Hepatocyte (in vitro differentiated cells): ENCODE data around the gene RTN4R.

Source experiments
- EZH2 ChIP-seq: fragments of 200-600 bp; sonication (generic); IDR thresholded peaks from 2 replicates; pipeline ENCODE4 v1.6.1; 2016; ENCODE audit warnings: antibody characterized with exemption, mild to moderate bottlenecking, borderline replicate concordance
- EZH2phosphoT487 ChIP-seq: fragments of 200-600 bp; sonication (generic); IDR thresholded peaks from one replicate; pipeline ENCODE4 v1.6.1; 2018; ENCODE audit warnings: antibody characterized with exemption, mild to moderate bottlenecking, low read depth, moderate library complexity; ENCODE audit not compliant: unreplicated experiment, severe bottlenecking
- TF ChIP-seq, protein P1 (sequence below): fragments of 200-600 bp; sonication (generic); IDR thresholded peaks from 2 replicates; pipeline ENCODE4 v1.5.1; 2016; ENCODE audit warnings: antibody characterized with exemption, mild to moderate bottlenecking; ENCODE audit not compliant: poor library complexity

DNA sequence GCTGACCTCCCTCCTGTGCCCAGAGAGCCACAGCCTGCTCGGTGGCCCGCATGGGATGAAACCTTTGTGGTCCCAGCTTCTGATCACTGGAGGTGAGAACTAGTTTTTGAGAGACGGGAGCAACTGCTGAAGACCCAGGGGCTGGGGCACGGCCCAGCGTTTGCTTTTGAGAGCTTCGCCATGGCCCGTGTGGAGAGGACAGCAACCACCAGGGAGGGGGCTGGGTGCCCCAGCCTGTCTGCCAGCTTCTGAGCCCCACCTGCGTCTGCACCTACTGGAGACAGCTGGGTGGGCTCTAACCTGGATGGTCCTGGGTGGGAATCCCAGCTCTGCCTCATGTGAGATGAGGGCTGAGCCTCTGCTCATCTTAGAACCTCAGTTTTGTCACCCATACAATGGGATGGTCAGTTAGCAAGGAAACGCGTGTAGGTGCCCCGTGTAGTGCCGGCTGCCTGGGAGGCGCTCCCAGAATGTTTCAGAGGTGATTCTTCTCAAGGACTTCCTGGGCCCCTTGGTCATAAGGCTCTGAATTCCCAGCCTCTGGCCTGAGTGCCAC, 66.2 kb downstream of the RTN4R start:
- TF ChIP-seq, protein P1, sequence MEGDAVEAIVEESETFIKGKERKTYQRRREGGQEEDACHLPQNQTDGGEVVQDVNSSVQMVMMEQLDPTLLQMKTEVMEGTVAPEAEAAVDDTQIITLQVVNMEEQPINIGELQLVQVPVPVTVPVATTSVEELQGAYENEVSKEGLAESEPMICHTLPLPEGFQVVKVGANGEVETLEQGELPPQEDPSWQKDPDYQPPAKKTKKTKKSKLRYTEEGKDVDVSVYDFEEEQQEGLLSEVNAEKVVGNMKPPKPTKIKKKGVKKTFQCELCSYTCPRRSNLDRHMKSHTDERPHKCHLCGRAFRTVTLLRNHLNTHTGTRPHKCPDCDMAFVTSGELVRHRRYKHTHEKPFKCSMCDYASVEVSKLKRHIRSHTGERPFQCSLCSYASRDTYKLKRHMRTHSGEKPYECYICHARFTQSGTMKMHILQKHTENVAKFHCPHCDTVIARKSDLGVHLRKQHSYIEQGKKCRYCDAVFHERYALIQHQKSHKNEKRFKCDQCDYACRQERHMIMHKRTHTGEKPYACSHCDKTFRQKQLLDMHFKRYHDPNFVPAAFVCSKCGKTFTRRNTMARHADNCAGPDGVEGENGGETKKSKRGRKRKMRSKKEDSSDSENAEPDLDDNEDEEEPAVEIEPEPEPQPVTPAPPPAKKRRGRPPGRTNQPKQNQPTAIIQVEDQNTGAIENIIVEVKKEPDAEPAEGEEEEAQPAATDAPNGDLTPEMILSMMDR, result no peak
- TF ChIP-seq EZH2 (no peak), EZH2phosphoT487 (no peak)
